Activated CD8-positive, alpha-beta T cell treated with anti-CD3 and anti-CD28 coated beads, Interleukin-2, amount 10 ng/mL, durations not matched to agents 7 days and 5 days (primary cell): ENCODE data around the gene ASTE1. TPM values are rescaled to one million over a fixed set of nuclear protein-coding genes. Genes with fewer than 3 reads are reported as not detected.

Experiments used
- ATAC-seq: fragments of 150-1000 bp; cut with Tn5 transposase; one replicate; pipeline ENCODE4 v1.10.0; 2021; ENCODE audit warnings: moderate library complexity
- CTCF ChIA-PET: fragments of 350-600 bp; sonication (Branson Sonifier 250); formaldehyde crosslinking; loops from one replicate; lab custom pipeline; 2021; ENCODE audit warnings: antibody characterized with exemption; lab: Charles Lee
- POLR2A ChIA-PET: fragments of 350-600 bp; sonication (Branson Sonifier 250); formaldehyde crosslinking; loops from one replicate; lab custom pipeline; 2021; ENCODE audit warnings: antibody characterized with exemption; lab: Charles Lee
- DNase-seq: peaks from one replicate; pipeline ENCODE4 v3.0.0-alpha.2; 2020
- H3K27ac Mint-ChIP-seq: one replicate; pipeline ENCODE4 v1.8.0; 2021; ENCODE audit warnings: mild to moderate bottlenecking, mixed read lengths
- H3K27me3 Mint-ChIP-seq: one replicate; pipeline ENCODE4 v1.8.0; 2021; ENCODE audit warnings: low read depth, mixed read lengths
- H3K36me3 Mint-ChIP-seq: one replicate; pipeline ENCODE4 v1.8.0; 2021; ENCODE audit warnings: low read depth, mixed read lengths
- H3K4me1 Mint-ChIP-seq: one replicate; pipeline ENCODE4 v1.8.0; 2021; ENCODE audit warnings: low read depth, mixed read lengths
- H3K4me3 Mint-ChIP-seq: one replicate; pipeline ENCODE4 v1.8.0; 2021; ENCODE audit warnings: mild to moderate bottlenecking, mixed read lengths
- H3K9me3 Mint-ChIP-seq: one replicate; pipeline ENCODE4 v1.8.0; 2022; ENCODE audit warnings: mixed read lengths; ENCODE audit not compliant: insufficient read depth
- total RNA-seq, 2 experiments: library from RNA; stranded (reverse); gene quantifications; one replicate each; pipeline ENCODE4 v1.2.3, GENCODE V29; 2021

The ASTE1 gene
- total RNA-seq, 2 experiments from 2014 or later = 11.7 to 14.0 TPM

- H3K27me3 Mint-ChIP-seq = no peaks in the 10 kb centered on the region
- POLR2A ChIA-PET = no interaction called here
- peaks cover 8% of the 10 kb centered on the region for H3K36me3 Mint-ChIP-seq
- H3K4me3 Mint-ChIP-seq = no peak overlapping the region
- DNase-seq (no peak), ATAC-seq (no peak)
- H3K9me3 Mint-ChIP-seq = no peaks in the 10 kb centered on the region
- peaks cover 26% of the 10 kb centered on the region for H3K4me1 Mint-ChIP-seq
- CTCF ChIA-PET = interaction anchor here (1.3 to 1.5 kb wide), 2 partner anchors 10 to 29 kb away, joined by 3 read pairs; no protein-coding TSS in a partner anchor
- no peak overlapping the region for H3K27ac Mint-ChIP-seq
Observed at GRCh38 chr3:131038326-131038725, 11.7 kb upstream of the ASTE1 start.

- CTCF ChIA-PET = interaction anchor here (1.3 kb wide), 1 partner anchor 31 kb away, joined by 3 read pairs; no protein-coding TSS in a partner anchor
- peaks cover 2% of the 10 kb centered on the region for H3K36me3 Mint-ChIP-seq
Observed at GRCh38 chr3:131036986-131037385, 10.4 kb upstream of the ASTE1 start.

GRCh38 chr3:131036200-131036816 lies 9.7 kb upstream of the ASTE1 start:
- Mint-ChIP-seq H3K9me3 (no peaks in the 10 kb centered on the region), H3K27me3 (no peaks in the 10 kb centered on the region), H3K36me3 (no peaks in the 10 kb centered on the region), H3K27ac (no peak overlapping the region), H3K4me1 (peaks cover 7% of the 10 kb centered on the region), H3K4me3 (no peak overlapping the region)
- DNase-seq (no peak), ATAC-seq (no peak)
- CTCF ChIA-PET = interaction anchor here (0.9 to 1.0 kb wide), 2 partner anchors 9 to 107 kb away, joined by 3 read pairs; no protein-coding TSS in a partner anchor
- POLR2A ChIA-PET = interaction anchor here (1.9 kb wide), 1 partner anchor 10 kb away, joined by 7 read pairs; the partner anchor contains the start of genes ASTE1 and NEK11

More at GRCh38 chr3:131036986-131037385, 10.4 kb upstream of the ASTE1 start:
- Mint-ChIP-seq H3K27me3 (no peaks in the 10 kb centered on the region), H3K9me3 (no peaks in the 10 kb centered on the region), H3K4me3 (no peak overlapping the region), H3K27ac (no peak overlapping the region), H3K4me1 (peaks cover 14% of the 10 kb centered on the region)
- POLR2A ChIA-PET = no interaction called here
- DNase-seq (no peak), ATAC-seq (no peak)

- ChIA-PET CTCF (interaction anchor here (0.6 to 2.3 kb wide), 15 partner anchors 8 to 762 kb away, joined by 3 to 11 read pairs (median 5); partner anchors contain the start of gene NUDT16), POLR2A (no interaction called here)
- no peak overlapping the region for H3K4me3 Mint-ChIP-seq
- no peaks in the 10 kb centered on the region for H3K9me3 Mint-ChIP-seq
- H3K27ac Mint-ChIP-seq = no peak overlapping the region
- DNase-seq (peak; percentile 54), ATAC-seq (peak; percentile 72)
- no peaks in the 10 kb centered on the region for H3K36me3 Mint-ChIP-seq
- no peaks in the 10 kb centered on the region for H3K4me1 Mint-ChIP-seq
- no peaks in the 10 kb centered on the region for H3K27me3 Mint-ChIP-seq
Observed at GRCh38 chr3:131033480-131034080, 7.0 kb upstream of the ASTE1 start.

GRCh38 chr3:131031660-131032059 lies 5.0 kb upstream of the ASTE1 start:
- Mint-ChIP-seq H3K27me3 (no peaks in the 10 kb centered on the region), H3K9me3 (no peaks in the 10 kb centered on the region), H3K27ac (no peak overlapping the region), H3K4me3 (no peak overlapping the region), H3K4me1 (peaks cover 7% of the 10 kb centered on the region), H3K36me3 (no peaks in the 10 kb centered on the region)
- ChIA-PET CTCF (interaction anchor here (1.5 to 2.1 kb wide), 2 partner anchors 12 to 15 kb away, joined by 3 to 9 read pairs; no protein-coding TSS in a partner anchor), POLR2A (no interaction called here)
- no peak for ATAC-seq
- no peak for DNase-seq

GRCh38 chr3:131028844-131029243 lies 2.2 kb upstream of the ASTE1 start:
- ChIA-PET POLR2A (interaction anchor here (0.7 kb wide), 1 partner anchor 135 kb away, joined by 3 read pairs; the partner anchor contains the start of gene ATP2C1), CTCF (interaction anchor here (0.7 kb wide), 1 partner anchor 137 kb away, joined by 3 read pairs; no protein-coding TSS in a partner anchor)
- H3K4me3 Mint-ChIP-seq = no peak overlapping the region
- no peaks in the 10 kb centered on the region for H3K27me3 Mint-ChIP-seq
- no peak for ATAC-seq
- peaks cover 17% of the 10 kb centered on the region for H3K36me3 Mint-ChIP-seq
- no peaks in the 10 kb centered on the region for H3K9me3 Mint-ChIP-seq
- no peak overlapping the region for H3K27ac Mint-ChIP-seq
- no peak for DNase-seq
- peaks cover 28% of the 10 kb centered on the region for H3K4me1 Mint-ChIP-seq

- H3K4me1 Mint-ChIP-seq = peaks cover 49% of the 10 kb centered on the region
- ChIA-PET POLR2A (interaction anchor here (0.7 to 4.3 kb wide), 5 partner anchors 9 to 1525 kb away, joined by 3 to 25 read pairs (median 5); partner anchors contain the start of gene ATP2C1), CTCF (interaction anchor here (1.1 to 3.5 kb wide), 4 partner anchors 9 to 478 kb away, joined by 3 to 26 read pairs (median 6); partner anchors contain the start of gene ATP2C1)
- H3K36me3 Mint-ChIP-seq = peaks cover 34% of the 10 kb centered on the region
- DNase-seq (no peak), ATAC-seq (no peak)
- H3K27ac Mint-ChIP-seq = peak overlapping the region; percentile 96
- H3K27me3 Mint-ChIP-seq = no peaks in the 10 kb centered on the region
- H3K9me3 Mint-ChIP-seq = no peaks in the 10 kb centered on the region
- peak overlapping the region; percentile 82 for H3K4me3 Mint-ChIP-seq
Observed at GRCh38 chr3:131025539-131025938, 1.1 kb downstream of the ASTE1 start.

- POLR2A ChIA-PET = interaction anchor here (1.2 kb wide), 1 partner anchor 127 kb away, joined by 4 read pairs; no protein-coding TSS in a partner anchor
Observed at GRCh38 chr3:131020122-131020693, 6.4 kb downstream of the ASTE1 start.

GRCh38 chr3:131018970-131019369 lies 7.7 kb downstream of the ASTE1 start:
- H3K9me3 Mint-ChIP-seq = no peaks in the 10 kb centered on the region
- H3K27ac Mint-ChIP-seq = no peak overlapping the region
- peaks cover 50% of the 10 kb centered on the region for H3K36me3 Mint-ChIP-seq
- no peaks in the 10 kb centered on the region for H3K27me3 Mint-ChIP-seq
- no peak overlapping the region for H3K4me3 Mint-ChIP-seq
- ATAC-seq (no peak), DNase-seq (no peak)
- ChIA-PET CTCF (interaction anchor here (2.2 kb wide), 1 partner anchor 14 kb away, joined by 5 read pairs; no protein-coding TSS in a partner anchor), POLR2A (no interaction called here)
- H3K4me1 Mint-ChIP-seq = peaks cover 27% of the 10 kb centered on the region

More at GRCh38 chr3:131020122-131020693, 6.4 kb downstream of the ASTE1 start:
- Mint-ChIP-seq H3K4me3 (no peak overlapping the region), H3K36me3 (peaks cover 50% of the 10 kb centered on the region), H3K4me1 (peaks cover 39% of the 10 kb centered on the region), H3K27me3 (no peaks in the 10 kb centered on the region), H3K9me3 (no peaks in the 10 kb centered on the region), H3K27ac (no peak overlapping the region)
- DNase-seq (no peak), ATAC-seq (no peak)
- CTCF ChIA-PET = interaction anchor here (2.2 kb wide), 1 partner anchor 13 kb away, joined by 5 read pairs; no protein-coding TSS in a partner anchor

- DNase-seq (no peak), ATAC-seq (no peak)
- POLR2A ChIA-PET = no interaction called here
- Mint-ChIP-seq H3K4me3 (no peak overlapping the region), H3K36me3 (peaks cover 50% of the 10 kb centered on the region), H3K9me3 (no peaks in the 10 kb centered on the region), H3K27me3 (no peaks in the 10 kb centered on the region), H3K27ac (no peak overlapping the region), H3K4me1 (peaks cover 2% of the 10 kb centered on the region)
- CTCF ChIA-PET = no interaction called here
Observed at GRCh38 chr3:131009698-131010097, 16.9 kb downstream of the ASTE1 start.

- Mint-ChIP-seq H3K4me3 (no peak overlapping the region), H3K4me1 (peaks cover 11% of the 10 kb centered on the region), H3K36me3 (peaks cover 49% of the 10 kb centered on the region), H3K9me3 (no peaks in the 10 kb centered on the region), H3K27me3 (no peaks in the 10 kb centered on the region), H3K27ac (no peak overlapping the region)
- ATAC-seq (no peak), DNase-seq (no peak)
- ChIA-PET POLR2A (interaction anchor here (0.7 to 2.1 kb wide), 3 partner anchors 8 to 149 kb away, joined by 3 to 7 read pairs (median 3); partner anchors contain the start of genes ASTE1 and NEK11), CTCF (no interaction called here)
Observed at GRCh38 chr3:131008326-131008725, 18.3 kb downstream of the ASTE1 start.
